HepG2 (cell line): Measurements from ENCODE around the gene TMEM165. TPM values are rescaled to one million over a fixed set of nuclear protein-coding genes. Genes with fewer than 3 reads are reported as not detected.

Experiments used
- CC2D1A ChIP-seq: sonication (generic); formaldehyde crosslinking; IDR thresholded peaks from 2 replicates; pipeline ENCODE4 v1.8.1; 2023; ENCODE audit warnings: mild to moderate bottlenecking, missing genetic modification reagents
- MED1 ChIP-seq: sonication (generic); formaldehyde crosslinking; IDR thresholded peaks from 2 replicates; pipeline ENCODE4 v1.4.0; 2020; ENCODE audit warnings: missing genetic modification reagents
- NFKBIZ ChIP-seq: IDR thresholded peaks from 2 replicates; pipeline ENCODE4 v1.6.1; 2018; ENCODE audit warnings: missing genetic modification reagents, missing compliant biosample characterization
- NR2F6 ChIP-seq, 2 experiments: IDR thresholded peaks; 2 replicates each; pipeline ENCODE4 v1.6.1; 2016; ENCODE audit warnings: antibody characterized with exemption in 1 of 2, mild to moderate bottlenecking in 1 of 2
- PBX3 ChIP-seq: sonication (generic); formaldehyde crosslinking; IDR thresholded peaks from 2 replicates; pipeline ENCODE4 v1.8.1; 2023; ENCODE audit warnings: missing genetic modification reagents, inconsistent platforms, borderline replicate concordance
- PHF20 ChIP-seq: sonication (generic); formaldehyde crosslinking; IDR thresholded peaks from 2 replicates; pipeline ENCODE4 v1.5.0; 2020; ENCODE audit warnings: mild to moderate bottlenecking, missing genetic modification reagents
- TFE3 ChIP-seq: IDR thresholded peaks from 2 replicates; pipeline ENCODE4 v1.6.1; 2016
- ZNF18 ChIP-seq: sonication (generic); formaldehyde crosslinking; IDR thresholded peaks from 2 replicates; pipeline ENCODE4 v1.8.0; 2022; ENCODE audit warnings: mild to moderate bottlenecking, missing genetic modification reagents; ENCODE audit not compliant: insufficient replicate concordance
- ZNF30 ChIP-seq: sonication (generic); formaldehyde crosslinking; IDR thresholded peaks from 2 replicates; pipeline ENCODE4 v1.5.0; 2020; ENCODE audit warnings: mild to moderate bottlenecking, missing genetic modification reagents
- ZNF558 ChIP-seq: sonication (generic); formaldehyde crosslinking; IDR thresholded peaks from 2 replicates; pipeline ENCODE4 v1.9.0; 2022; ENCODE audit warnings: mild to moderate bottlenecking, missing genetic modification reagents, borderline replicate concordance
- ZNF746 ChIP-seq: sonication (generic); formaldehyde crosslinking; IDR thresholded peaks from 2 replicates; pipeline ENCODE4 v1.8.0; 2022; ENCODE audit warnings: mild to moderate bottlenecking, missing genetic modification reagents
- polyA plus RNA-seq, 8 experiments: library from polyadenylated mRNA; depleted of rRNA in 3 of 8; stranded (reverse) in 7 of 8; unstranded in 1 of 8; fragments of >200 nt; fragmentation: Illumina TruSeq in 4 of 8; extraction: Trizol in 4 of 8; gene quantifications; 2 replicates each; pipeline versions ENCODE4 v1.2.1 to v1.2.3, GENCODE V29; 2011 to 2016; ENCODE audit warnings: low read depth in 4 of 8, missing spikeins in 1 of 8, mixed read lengths in 1 of 8; ENCODE audit not compliant: insufficient read depth in 1 of 8
- total RNA-seq, 5 experiments: library from RNA; depleted of rRNA; stranded (reverse); fragments of >200 nt; fragmentation: Illumina TruSeq; extraction: Trizol; gene quantifications; 2 replicates each; pipeline ENCODE4 v1.2.3, GENCODE V29; 2016; ENCODE audit warnings: low read depth in 1 of 5
- TF ChIP-seq, protein P1 (sequence below): sonication (generic); formaldehyde crosslinking; IDR thresholded peaks from 2 replicates; pipeline ENCODE4 v1.4.0; 2020; ENCODE audit warnings: missing genetic modification reagents, borderline replicate concordance
- TF ChIP-seq, protein P2 (sequence below): sonication (generic); formaldehyde crosslinking; IDR thresholded peaks from 2 replicates; pipeline ENCODE4 v1.4.0; 2020; ENCODE audit warnings: low read depth, mild to moderate bottlenecking, missing genetic modification reagents
- TF ChIP-seq, protein P3 (sequence below): IDR thresholded peaks from 2 replicates; pipeline ENCODE4 v1.6.1; 2012; ENCODE audit warnings: low read length, improper control_type of control experiment
- TF ChIP-seq, protein P4 (sequence below): sonication (generic); formaldehyde crosslinking; IDR thresholded peaks from 2 replicates; pipeline ENCODE4 v1.8.1; 2023; ENCODE audit warnings: mild to moderate bottlenecking, moderate library complexity, missing genetic modification reagents

Gene TMEM165
- total and polyA plus RNA-seq, 2 of the 13 experiments (the other 11 are each of a cell fraction or from before 2014, with no cell fraction given): 54.6 to 103 TPM

DNA sequence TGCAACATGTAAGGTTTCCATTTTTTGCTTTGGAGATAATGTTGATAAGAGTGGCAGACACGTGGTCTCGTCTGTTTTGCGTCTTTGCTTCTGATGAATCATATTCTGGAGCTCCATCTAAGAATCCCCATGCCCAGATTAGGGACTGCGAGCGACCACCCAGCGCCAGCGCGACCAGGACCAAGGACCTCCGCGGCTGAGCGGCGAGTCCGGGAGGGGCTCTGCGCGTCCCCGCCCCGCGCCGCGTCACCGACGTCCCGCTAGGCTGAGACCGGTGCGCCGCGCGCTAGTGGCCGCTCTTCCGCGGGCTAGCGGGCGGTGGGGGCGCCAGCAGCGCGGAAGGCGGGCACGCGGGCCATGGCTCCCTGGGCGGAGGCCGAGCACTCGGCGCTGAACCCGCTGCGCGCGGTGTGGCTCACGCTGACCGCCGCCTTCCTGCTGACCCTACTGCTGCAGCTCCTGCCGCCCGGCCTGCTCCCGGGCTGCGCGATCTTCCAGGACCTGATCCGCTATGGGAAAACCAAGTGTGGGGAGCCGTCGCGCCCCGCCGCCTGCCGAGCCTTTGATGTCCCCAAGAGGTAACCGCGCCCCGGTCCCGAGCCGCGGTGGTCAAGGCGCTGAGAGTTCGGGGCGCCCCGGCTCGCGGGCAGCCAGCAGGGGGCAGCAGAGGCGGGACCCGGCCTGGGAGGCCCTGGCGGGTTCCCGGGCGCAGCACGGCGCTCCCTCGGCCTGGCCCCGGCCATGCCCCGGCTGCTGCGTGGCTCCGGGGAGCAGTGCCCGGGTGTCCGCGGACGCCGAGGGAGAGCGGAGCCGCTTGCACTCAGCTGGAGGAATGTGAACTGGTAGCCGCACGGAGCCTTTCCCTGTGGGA lies 49.5 kb upstream of the TMEM165 start, which contains the start of gene SRD5A3 (continued):
- TF ChIP-seq, protein P1, sequence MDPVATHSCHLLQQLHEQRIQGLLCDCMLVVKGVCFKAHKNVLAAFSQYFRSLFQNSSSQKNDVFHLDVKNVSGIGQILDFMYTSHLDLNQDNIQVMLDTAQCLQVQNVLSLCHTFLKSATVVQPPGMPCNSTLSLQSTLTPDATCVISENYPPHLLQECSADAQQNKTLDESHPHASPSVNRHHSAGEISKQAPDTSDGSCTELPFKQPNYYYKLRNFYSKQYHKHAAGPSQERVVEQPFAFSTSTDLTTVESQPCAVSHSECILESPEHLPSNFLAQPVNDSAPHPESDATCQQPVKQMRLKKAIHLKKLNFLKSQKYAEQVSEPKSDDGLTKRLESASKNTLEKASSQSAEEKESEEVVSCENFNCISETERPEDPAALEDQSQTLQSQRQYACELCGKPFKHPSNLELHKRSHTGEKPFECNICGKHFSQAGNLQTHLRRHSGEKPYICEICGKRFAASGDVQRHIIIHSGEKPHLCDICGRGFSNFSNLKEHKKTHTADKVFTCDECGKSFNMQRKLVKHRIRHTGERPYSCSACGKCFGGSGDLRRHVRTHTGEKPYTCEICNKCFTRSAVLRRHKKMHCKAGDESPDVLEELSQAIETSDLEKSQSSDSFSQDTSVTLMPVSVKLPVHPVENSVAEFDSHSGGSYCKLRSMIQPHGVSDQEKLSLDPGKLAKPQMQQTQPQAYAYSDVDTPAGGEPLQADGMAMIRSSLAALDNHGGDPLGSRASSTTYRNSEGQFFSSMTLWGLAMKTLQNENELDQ (CRISPR knock-in tag): no peak
- TF ChIP-seq ZNF558 (peak; percentile 68; the same call in 1 of the 2 replicates), NFKBIZ (CRISPR knock-in tag) (no peak), TFE3 (peak; percentile 13; the same call in 1 of the 2 replicates), ZNF746 (CRISPR knock-in tag) (no peak), ZNF30 (CRISPR knock-in tag) (no peak), PBX3 (no peak), ZNF18 (CRISPR knock-in tag) (peak; percentile 38), CC2D1A (CRISPR knock-in tag) (no peak), PHF20 (CRISPR knock-in tag) (peak; percentile 40; the same call in 1 of the 2 replicates), MED1 (CRISPR knock-in tag) (peak; percentile 45; the same call in 1 of the 2 replicates), NR2F6 (IDR thresholded peaks at IDR 0.05) (no peak), NR2F6 (CRISPR knock-in tag; IDR thresholded peaks at IDR 0.05) (no peak)
- TF ChIP-seq, protein P2, sequence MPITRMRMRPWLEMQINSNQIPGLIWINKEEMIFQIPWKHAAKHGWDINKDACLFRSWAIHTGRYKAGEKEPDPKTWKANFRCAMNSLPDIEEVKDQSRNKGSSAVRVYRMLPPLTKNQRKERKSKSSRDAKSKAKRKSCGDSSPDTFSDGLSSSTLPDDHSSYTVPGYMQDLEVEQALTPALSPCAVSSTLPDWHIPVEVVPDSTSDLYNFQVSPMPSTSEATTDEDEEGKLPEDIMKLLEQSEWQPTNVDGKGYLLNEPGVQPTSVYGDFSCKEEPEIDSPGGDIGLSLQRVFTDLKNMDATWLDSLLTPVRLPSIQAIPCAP: no peak
- TF ChIP-seq, protein P3, sequence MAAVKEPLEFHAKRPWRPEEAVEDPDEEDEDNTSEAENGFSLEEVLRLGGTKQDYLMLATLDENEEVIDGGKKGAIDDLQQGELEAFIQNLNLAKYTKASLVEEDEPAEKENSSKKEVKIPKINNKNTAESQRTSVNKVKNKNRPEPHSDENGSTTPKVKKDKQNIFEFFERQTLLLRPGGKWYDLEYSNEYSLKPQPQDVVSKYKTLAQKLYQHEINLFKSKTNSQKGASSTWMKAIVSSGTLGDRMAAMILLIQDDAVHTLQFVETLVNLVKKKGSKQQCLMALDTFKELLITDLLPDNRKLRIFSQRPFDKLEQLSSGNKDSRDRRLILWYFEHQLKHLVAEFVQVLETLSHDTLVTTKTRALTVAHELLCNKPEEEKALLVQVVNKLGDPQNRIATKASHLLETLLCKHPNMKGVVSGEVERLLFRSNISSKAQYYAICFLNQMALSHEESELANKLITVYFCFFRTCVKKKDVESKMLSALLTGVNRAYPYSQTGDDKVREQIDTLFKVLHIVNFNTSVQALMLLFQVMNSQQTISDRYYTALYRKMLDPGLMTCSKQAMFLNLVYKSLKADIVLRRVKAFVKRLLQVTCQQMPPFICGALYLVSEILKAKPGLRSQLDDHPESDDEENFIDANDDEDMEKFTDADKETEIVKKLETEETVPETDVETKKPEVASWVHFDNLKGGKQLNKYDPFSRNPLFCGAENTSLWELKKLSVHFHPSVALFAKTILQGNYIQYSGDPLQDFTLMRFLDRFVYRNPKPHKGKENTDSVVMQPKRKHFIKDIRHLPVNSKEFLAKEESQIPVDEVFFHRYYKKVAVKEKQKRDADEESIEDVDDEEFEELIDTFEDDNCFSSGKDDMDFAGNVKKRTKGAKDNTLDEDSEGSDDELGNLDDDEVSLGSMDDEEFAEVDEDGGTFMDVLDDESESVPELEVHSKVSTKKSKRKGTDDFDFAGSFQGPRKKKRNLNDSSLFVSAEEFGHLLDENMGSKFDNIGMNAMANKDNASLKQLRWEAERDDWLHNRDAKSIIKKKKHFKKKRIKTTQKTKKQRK: no peak
- TF ChIP-seq, protein P4, sequence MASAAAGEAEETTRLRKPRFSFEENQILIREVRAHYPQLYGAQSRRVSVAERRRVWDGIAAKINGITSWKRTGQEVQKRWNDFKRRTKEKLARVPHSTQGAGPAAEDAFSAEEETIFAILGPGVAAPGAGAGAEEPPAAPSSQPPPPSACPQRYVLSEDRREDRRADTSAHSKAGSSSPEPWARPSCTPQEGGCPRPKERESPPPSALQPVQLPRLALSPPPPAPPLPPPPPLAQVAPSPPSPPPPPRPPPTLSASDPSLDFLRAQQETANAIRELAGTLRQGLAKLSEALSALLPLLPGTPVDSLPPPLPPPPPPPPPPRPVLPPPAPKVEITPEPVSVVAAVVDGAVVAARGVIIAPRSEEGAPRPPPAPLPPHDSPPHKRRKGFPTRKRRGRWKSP (CRISPR knock-in tag): peak; percentile 97
